ENCODE measurements around the gene POU3F2.

DNA sequence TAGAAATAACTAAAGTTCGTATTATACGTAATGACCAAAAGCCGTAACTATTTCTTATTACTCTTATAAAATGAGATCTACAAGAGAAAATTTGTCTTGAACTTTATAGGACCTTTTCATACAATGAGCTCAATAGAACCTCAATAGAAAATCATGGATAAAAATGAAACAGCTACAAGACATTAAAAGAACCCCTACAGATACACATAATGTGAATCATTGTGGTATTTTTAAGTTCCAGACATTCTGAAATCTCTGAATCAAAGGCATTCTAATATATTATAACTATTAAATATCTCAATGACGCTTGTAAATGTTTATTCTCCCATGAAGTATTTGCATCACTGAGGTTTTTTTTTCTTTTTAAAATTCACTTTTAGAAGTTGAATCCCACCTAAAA is 22.2 kb upstream of the POU3F2 start:
- no peak for TF ChIP-seq CTCF (IDR thresholded peaks at IDR 0.05)
- TF ChIP-seq POLR2A (IDR thresholded peaks at IDR 0.05): no peak

Measured in Peyer's patch (tissue), 4 donors.